ENCODE data around the gene S1PR4. TPM values are rescaled to one million over a fixed set of nuclear protein-coding genes. Genes with fewer than 3 reads are reported as not detected.
A peak's percentile ranks its signal among the peaks of the same experiment; 100 is the strongest.

Gene S1PR4
- total and polyA plus RNA-seq, 9 of the 15 experiments (the other 6 are each of a cell fraction or from before 2014, with no cell fraction given), result 0.27 TPM; not detected in 8

GRCh38 chr19:3185461-3186159 is 7.0 kb downstream of the S1PR4 start, which contains the start of gene NCLN:
Gene NCLN (plus strand): TSS chr19:3185930. CDS start chr19:3186031, 101 bp downstream.
- no TSS peak for BruUV-seq (replicated peaks)
- Histone ChIP-seq H2AFZ (ENCODE audit: low read depth, low read length) (peak within 1 kb of the TSS; percentile 99), H3K79me2 (ENCODE audit: control insufficient read depth, insufficient read depth, low read length) (peaks cover 49% of the 10 kb centered on the region), H3K4me3 (peak within 1 kb of the TSS; percentile 99), H3K9ac (ENCODE audit: insufficient read depth in 1 of 2, low read depth in 2 of 2, low read length in 2 of 2) (peak within 1 kb of the TSS; percentile 82 to 99), H3K4me1 (replicated peaks in 1 of 2; ENCODE audit: control insufficient read depth in 2 of 2, insufficient read depth in 2 of 2, low read length in 2 of 2) (peaks cover 23 to 65% of the 10 kb centered on the region in 2 experiments), H3K9me1 (ENCODE audit: control insufficient read depth, insufficient read depth, low read length) (no peaks in the 10 kb centered on the region), H3K27me3 (ENCODE audit: control insufficient read depth in 2 of 2, insufficient read depth in 2 of 2, low read length in 2 of 2) (no peaks in the 10 kb centered on the region), H4K20me1 (replicated peaks; ENCODE audit: control insufficient read depth, insufficient read depth, low read length) (peaks cover 26% of the 10 kb centered on the region; the same call in 1 of the 2 replicates), H3K9me3 (replicated peaks; ENCODE audit: control insufficient read depth, insufficient read depth, low read depth, low read length) (no peaks in the 10 kb centered on the region), H3K27ac (ENCODE audit: extremely low read depth, low read depth, low read length) (peak within 1 kb of the TSS; percentile 96), H3K4me2 (ENCODE audit: insufficient read depth, low read length) (peak within 1 kb of the TSS; percentile 96), H3K36me3 (ENCODE audit: control insufficient read depth, insufficient read depth, low read length) (peaks cover 37% of the 10 kb centered on the region; the same call in 2 of the 3 replicates)
- FAIRE-seq, result peak; percentile 99
- ChIA-PET CTCF (ENCODE audit: low intra/inter-chr PET ratio) (no interaction called here), POLR2A (interaction anchor here (0.5 to 1.5 kb wide), 8 partner anchors 8 to 636 kb away, joined by 3 to 4 read pairs (median 3); no protein-coding TSS in a partner anchor)
- DNase-seq (ENCODE audit: extremely low read depth in 1 of 4, low spot score in 3 of 4), result peak; percentile 84 to 96 (median 88)
- intact Hi-C loops (cut with micrococcal nuclease), result no loop called here
- in situ Hi-C loops (cut with MboI), result no loop called here
- 1% methylated on average over 39 of the region's 69 CpGs for WGBS (ENCODE audit: insufficient coverage, low coverage, missing lambda C conversion rate)
- ATAC-seq, result peak; percentile 87
- TF ChIP-seq MEIS2 (IDR thresholded peaks at IDR 0.05; ENCODE audit: partially characterized antibody), result peak; percentile 4
- peak in 1 of 2 experiments; percentile 63; a peak in 2 of 4 replicates for TF ChIP-seq ZNF639 (CRISPR knock-in tag; conservative IDR thresholded peaks at IDR 0.05 in 1 of 2, IDR thresholded peaks at IDR 0.05 in 1 of 2)
- TF ChIP-seq GMEB1 (CRISPR knock-in tag; IDR thresholded peaks at IDR 0.05), result no peak
- TF ChIP-seq ADNP (tag; IDR thresholded peaks at IDR 0.05), result no peak
- TF ChIP-seq ZNF644 (tag; IDR thresholded peaks at IDR 0.05; ENCODE audit: low read depth), result peak; percentile 93
- TF ChIP-seq UBTF (IDR thresholded peaks at IDR 0.05; ENCODE audit: borderline replicate concordance in 1 of 2, low read depth in 2 of 2, low read length in 2 of 2), result no peak; a peak in 1 of 4 replicates
- no peak for TF ChIP-seq ZNF311 (CRISPR knock-in tag; IDR thresholded peaks at IDR 0.05)
- TF ChIP-seq ZFPM2 (CRISPR knock-in tag; IDR thresholded peaks at IDR 0.05), result no peak
- no peak for TF ChIP-seq ZNF282 (CRISPR knock-in tag; IDR thresholded peaks at IDR 0.05)

All from K562 (cell line).